ENCODE results near the gene WWC1.
"Not testable (repeated sequence)": the region's sequence is repeated elsewhere in the genome, so short reads cannot be mapped to it uniquely, and the experiment has no call there.

The WWC1 gene

GRCh38 chr5:168334280-168334679 lies 42.8 kb downstream of the WWC1 start:
- DNase-seq (ENCODE audit: low read depth in 2 of 2): no peak

- DNase-seq (ENCODE audit: low read depth in 2 of 2): no peak
Observed at GRCh38 chr5:168334695-168335094, 43.2 kb downstream of the WWC1 start.

GRCh38 chr5:168337361-168337760 lies 45.9 kb downstream of the WWC1 start:
- no peak for DNase-seq (ENCODE audit: low read depth in 2 of 2)

- DNase-seq (ENCODE audit: low read depth in 2 of 2): no peak
Observed at GRCh38 chr5:168339109-168339771, 47.8 kb downstream of the WWC1 start.

- DNase-seq (ENCODE audit: low read depth in 2 of 2): not testable (repeated sequence)
Observed at GRCh38 chr5:168339772-168340140, 48.3 kb downstream of the WWC1 start.

DNA sequence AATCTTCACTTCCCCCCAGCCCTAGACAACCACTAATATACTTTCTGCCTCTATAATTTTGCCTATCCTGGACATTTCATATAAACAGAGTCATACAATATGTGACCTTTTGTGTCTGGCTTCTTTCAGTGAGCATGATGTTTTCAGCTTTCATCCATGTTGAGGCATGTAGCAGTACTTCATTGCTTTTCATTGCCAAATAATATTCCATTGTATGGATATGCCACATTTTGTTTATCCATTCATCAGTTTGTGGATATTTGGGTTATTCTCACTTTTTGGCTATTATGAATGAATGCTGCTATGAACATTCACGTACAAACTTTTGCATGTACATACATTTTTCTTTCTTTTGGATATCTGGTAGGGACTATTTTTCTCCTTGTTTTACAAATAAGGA lies 49.0 kb downstream of the WWC1 start:
- no peak for DNase-seq (ENCODE audit: low read depth in 2 of 2)

DNA sequence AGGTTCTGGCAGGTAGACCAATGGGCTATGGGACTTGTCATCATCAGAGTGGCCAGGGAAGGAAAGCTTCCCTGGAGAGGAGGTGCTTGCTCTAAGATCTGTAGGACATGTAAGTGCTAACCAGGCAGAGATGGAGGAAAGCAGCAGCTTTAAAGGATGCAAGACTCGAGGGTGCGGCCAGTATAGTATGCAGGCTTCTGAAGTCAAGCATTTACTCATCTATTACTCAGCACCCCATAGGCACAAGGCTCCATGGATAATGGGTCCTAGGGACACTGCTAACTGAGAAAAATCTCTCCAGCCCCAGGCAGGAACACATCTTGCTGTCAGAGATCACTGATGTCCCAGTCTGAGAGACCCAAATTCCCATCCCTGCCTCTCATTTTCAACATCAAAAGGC lies 49.7 kb downstream of the WWC1 start:
- DNase-seq (ENCODE audit: low read depth in 2 of 2): no peak

DNA sequence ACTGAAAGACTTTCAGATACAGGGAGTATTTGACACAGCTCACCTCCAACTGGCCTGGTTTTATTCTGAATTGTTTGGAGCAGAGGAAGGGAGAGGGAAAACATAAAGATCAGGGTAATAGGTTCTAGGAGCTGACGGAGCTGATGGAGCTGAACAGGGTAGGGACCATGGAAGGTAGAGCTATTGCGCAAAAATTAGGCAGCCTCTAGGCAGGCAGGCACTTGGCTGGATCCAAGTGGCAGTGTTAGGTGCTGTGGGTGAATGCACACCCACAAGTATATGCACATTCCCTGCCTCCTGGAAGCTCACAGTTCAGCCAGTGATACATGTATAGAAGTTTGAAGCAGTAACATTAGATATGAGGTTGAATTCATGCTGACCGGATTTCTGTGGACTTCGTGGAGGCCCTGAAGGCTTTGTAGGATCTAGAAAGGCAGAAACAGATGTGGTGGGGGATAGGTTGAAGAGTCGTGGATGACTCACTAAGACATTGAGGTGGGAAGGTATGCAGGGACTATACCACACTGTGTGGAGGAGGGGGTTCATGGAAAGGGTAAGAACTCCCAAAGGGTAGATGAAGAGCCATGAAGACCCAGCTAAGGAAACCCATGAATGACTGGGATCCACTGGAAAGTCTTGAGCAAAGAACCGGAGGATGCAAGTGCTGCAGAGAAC lies 50.8 kb downstream of the WWC1 start:
- no peak for DNase-seq (ENCODE audit: low read depth in 2 of 2)

- DNase-seq (ENCODE audit: low read depth in 2 of 2): no peak
Observed at GRCh38 chr5:168342985-168343384, 51.5 kb downstream of the WWC1 start.

GRCh38 chr5:168346417-168346816 lies 55.0 kb downstream of the WWC1 start:
- no peak for DNase-seq (ENCODE audit: low read depth in 2 of 2)

- no peak for DNase-seq (ENCODE audit: low read depth in 2 of 2)
Observed at GRCh38 chr5:168347368-168348083, 56.1 kb downstream of the WWC1 start.

DNA sequence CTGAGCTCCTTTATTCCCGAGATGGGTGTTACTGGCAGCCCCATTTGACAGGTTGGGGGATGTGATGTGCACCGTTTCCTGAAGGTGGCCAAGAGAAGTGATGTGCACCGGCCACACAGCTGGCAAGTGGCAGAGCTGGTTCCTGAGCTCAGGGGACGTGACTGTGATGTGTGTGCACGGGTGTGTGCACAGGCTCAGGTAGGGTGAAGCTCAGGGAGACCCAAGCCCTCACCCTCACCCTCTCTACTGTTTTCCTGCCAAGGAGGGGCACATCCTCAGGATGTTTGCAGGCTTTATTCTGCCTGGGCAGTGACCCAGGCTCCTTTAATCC lies 56.6 kb downstream of the WWC1 start:
- no peak for DNase-seq (ENCODE audit: low read depth in 2 of 2)

DNA sequence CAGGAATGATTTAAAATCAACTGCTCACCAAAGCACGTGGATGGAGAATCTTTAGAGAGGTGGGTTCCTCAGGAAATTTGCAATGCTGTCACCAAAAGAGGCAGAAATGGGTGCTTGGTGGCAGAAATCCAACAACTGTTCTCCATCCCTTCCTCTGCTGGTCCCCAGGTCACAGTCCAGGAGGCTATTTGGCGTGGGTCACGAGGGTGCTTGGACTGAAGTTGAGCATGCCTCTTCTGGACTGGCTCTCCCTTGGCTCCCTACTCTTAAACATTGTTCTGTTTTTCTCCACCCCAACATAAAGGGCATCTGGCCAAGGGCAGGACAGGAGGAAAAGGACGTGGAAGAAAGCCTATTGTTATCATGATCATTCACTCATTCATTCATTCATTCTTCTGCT lies 58.9 kb downstream of the WWC1 start:
- no peak for DNase-seq (ENCODE audit: low read depth in 2 of 2)

- no peak for DNase-seq (ENCODE audit: low read depth in 2 of 2)
Observed at GRCh38 chr5:168353216-168353957, 61.9 kb downstream of the WWC1 start.

- no peak for DNase-seq (ENCODE audit: low read depth in 2 of 2)
Observed at GRCh38 chr5:168354397-168354796, 63.0 kb downstream of the WWC1 start.

GRCh38 chr5:168356171-168356570 lies 64.7 kb downstream of the WWC1 start:
- no peak for DNase-seq (ENCODE audit: low read depth in 2 of 2)

- DNase-seq (ENCODE audit: low read depth in 2 of 2): no peak
Observed at GRCh38 chr5:168356592-168356991, 65.1 kb downstream of the WWC1 start.

DNA sequence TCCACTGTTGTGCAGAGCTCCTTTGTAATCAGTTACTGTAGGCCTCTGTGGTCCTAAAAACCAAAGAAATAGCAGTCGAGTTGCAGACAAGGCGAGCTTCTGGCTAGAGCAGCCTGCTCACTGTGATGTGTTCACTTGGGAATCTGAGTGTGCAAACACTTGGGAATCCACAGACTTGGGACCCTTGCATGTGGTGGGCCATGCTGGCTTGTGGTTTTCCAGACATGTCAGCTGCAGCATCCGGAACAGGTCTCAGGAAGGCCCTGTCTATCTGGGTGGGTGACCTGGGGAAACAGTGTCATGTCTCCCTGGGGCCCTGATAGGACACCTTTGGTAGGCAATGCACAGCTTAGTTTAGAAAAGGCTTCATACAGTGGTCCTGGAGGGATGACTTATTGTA lies 66.4 kb downstream of the WWC1 start:
- DNase-seq (ENCODE audit: low read depth in 2 of 2): no peak

DNA sequence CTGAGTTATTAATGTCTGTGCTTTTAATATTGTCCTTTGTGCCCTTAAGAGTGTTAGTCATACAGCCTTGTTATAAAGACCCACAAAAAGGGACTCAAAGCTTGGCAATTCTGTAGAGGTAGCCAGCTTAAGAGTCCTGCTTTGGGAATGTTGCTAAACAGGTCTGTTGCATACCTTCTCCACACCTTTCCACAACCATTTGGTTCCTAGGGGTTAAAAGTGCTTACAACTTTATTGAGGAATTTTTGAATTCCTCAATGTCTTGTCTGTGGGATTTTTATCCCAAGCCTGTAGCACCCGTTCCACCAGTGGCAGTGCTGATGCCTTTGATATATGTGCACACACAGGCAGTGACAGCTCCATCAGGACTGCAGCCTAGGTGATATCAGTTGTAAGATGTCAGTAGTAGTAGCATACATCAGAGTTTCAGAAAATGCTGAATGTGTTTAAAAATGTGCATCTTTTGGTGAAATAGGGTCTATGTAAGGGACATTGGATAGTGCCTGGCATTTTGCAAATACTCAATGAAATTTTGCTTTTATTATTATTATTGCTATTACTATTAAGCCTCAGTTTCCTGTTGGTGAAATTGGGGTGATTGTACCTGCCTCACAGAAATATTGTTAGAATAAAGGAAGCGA lies 68.5 kb downstream of the WWC1 start:
- DNase-seq (ENCODE audit: low read depth in 2 of 2): no peak

DNA sequence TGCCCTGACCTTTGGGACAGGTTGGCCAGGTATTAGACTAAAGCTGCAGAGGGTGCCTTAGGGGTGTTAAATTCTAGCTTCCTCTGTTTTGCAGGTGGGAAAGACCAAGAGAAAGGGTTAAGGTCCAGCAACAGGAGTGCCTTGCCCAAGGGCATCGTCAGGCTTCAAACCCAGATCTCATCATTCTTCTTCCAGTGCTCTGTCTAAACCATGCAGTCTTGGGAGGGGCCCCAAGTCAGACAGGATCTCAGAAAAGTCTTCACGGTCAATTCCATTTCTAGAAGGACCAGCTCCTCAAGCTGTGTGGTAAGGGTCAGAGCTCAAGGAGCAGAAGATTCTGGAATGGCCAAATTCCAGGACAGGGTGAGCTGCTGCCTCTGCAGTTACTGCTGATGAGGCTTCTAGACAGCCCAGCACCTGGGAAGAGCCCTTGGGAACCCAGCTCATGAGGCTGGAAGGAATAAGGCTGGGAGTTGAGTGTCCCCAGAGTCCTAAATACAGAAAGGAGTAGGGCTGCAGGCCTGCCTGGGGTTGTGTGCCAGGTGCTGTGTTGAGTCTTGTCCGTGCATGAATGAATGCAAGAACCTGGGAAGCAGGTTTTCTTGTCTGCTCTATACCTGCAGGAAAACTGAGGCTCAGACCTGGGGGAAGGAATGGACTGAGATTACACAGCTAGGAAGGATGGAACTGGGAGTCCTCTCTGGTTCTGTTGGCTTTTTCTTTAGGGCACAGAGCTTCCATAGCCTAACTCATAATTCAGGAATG lies 69.3 kb downstream of the WWC1 start:
- no peak for DNase-seq (ENCODE audit: low read depth in 2 of 2)
